Prostate gland (tissue), 2 donors: Measurements from ENCODE around the gene RSAD2. TPM values are rescaled to one million over a fixed set of nuclear protein-coding genes. Genes with fewer than 3 reads are reported as not detected.

Source experiments
- DNase-seq: peaks from one replicate; pipeline ENCODE4 v3.0.0-alpha.2; 2019; ENCODE audit warnings: low spot score
- H3K27ac ChIP-seq, 2 donors: fragments of 200-600 bp; sonication (generic); 2 replicates each; pipeline ENCODE4 v1.5.1; 2017 to 2019
- H3K27me3 ChIP-seq: fragments of 200-600 bp; sonication (generic); replicated peaks from 2 replicates; pipeline ENCODE4 v1.5.1; 2019; ENCODE audit not compliant: insufficient read depth
- H3K36me3 ChIP-seq, 2 donors: fragments of 200-600 bp; sonication (generic); 1 replicate in 1 of 2; 2 replicates in 1 of 2; pipeline versions ENCODE4 v1.5.1 to v1.8.1; 2017 to 2019
- H3K4me1 ChIP-seq: fragments of 200-600 bp; sonication (generic); replicated peaks from 2 replicates; pipeline ENCODE4 v1.5.1; 2019
- H3K4me3 ChIP-seq, 2 donors: fragments of 200-600 bp; sonication (generic); 2 replicates each; pipeline ENCODE4 v1.5.1; 2017 to 2019
- H3K9me3 ChIP-seq: fragments of 200-600 bp; sonication (generic); 2 replicates; pipeline ENCODE4 v1.5.1; 2017
- CTCF ChIP-seq, 4 experiments: fragments of 200-600 bp in 2 of 4; fragments of 450-650 bp in 2 of 4; sonication (generic) in 2 of 4; IDR thresholded peaks; 1 replicate in 3 of 4; 2 replicates in 1 of 4; pipeline ENCODE4 v1.5.1; 2016 to 2019; ENCODE audit warnings: antibody characterized with exemption in 4 of 4, mild to moderate bottlenecking in 2 of 4, moderate library complexity in 2 of 4
- POLR2A ChIP-seq: fragments of 450-650 bp; IDR thresholded peaks from one replicate; pipeline ENCODE4 v1.6.1; 2016; ENCODE audit warnings: antibody characterized with exemption, mild to moderate bottlenecking
- POLR2AphosphoS5 ChIP-seq: sonication (generic); formaldehyde crosslinking; IDR thresholded peaks from one replicate; pipeline ENCODE4 v1.6.1; 2017; ENCODE audit warnings: antibody characterized with exemption
- WGBS: methylation state at CpG from one replicate; pipeline ENCODE4 v1.1.5; 2018; 5-methylcytosine and 5-hydroxymethylcytosine counted together
- intact Hi-C: fragments of 100-400 bp; cut with DNase I; formaldehyde crosslinking; loops from one replicate; pipeline ENCODE4 v1.14.2; 2022
- total RNA-seq, 2 donors: library from RNA; depleted of rRNA; stranded (reverse); fragments of >200 nt; gene quantifications; one replicate each; pipeline ENCODE4 v1.1.0, GENCODE V29; 2016

The RSAD2 gene
- total RNA-seq, 2 donors from 2014 or later = 3.3 to 8.3 TPM

GRCh38 chr2:6915399-6915798, 37.8 kb downstream of the RSAD2 start:
- TF ChIP-seq CTCF (IDR thresholded peaks at IDR 0.05) = no peak
- no peak for TF ChIP-seq POLR2A
- no peak for TF ChIP-seq POLR2AphosphoS5
- Histone ChIP-seq H3K4me1 (no peaks in the 10 kb centered on the region), H3K9me3 (no peaks in the 10 kb centered on the region), H3K27ac (no peak overlapping the region), H3K4me3 (no peak overlapping the region), H3K36me3 (no peaks in the 10 kb centered on the region), H3K27me3 (no peaks in the 10 kb centered on the region)
- intact Hi-C loops = loop anchor here (5.0 kb wide), 1 partner anchor 117 kb away; no protein-coding TSS in a partner anchor
- WGBS = 92% methylated on average over 2 of the region's 2 CpGs
- no peak for DNase-seq

GRCh38 chr2:6916224-6916623, 38.6 kb downstream of the RSAD2 start:
- no peak for TF ChIP-seq POLR2A
- no peak for TF ChIP-seq CTCF (IDR thresholded peaks at IDR 0.05)
- TF ChIP-seq POLR2AphosphoS5 = no peak
- no peak overlapping the region for H3K27ac ChIP-seq
- no peaks in the 10 kb centered on the region for H3K36me3 ChIP-seq
- H3K27me3 ChIP-seq = no peaks in the 10 kb centered on the region
- no peaks in the 10 kb centered on the region for H3K4me1 ChIP-seq
- intact Hi-C loops = loop anchor here (5.0 kb wide), 1 partner anchor 116 kb away; no protein-coding TSS in a partner anchor
- 91% methylated on average over 3 of the region's 3 CpGs for WGBS
- DNase-seq = no peak
- H3K4me3 ChIP-seq = no peak overlapping the region
- no peaks in the 10 kb centered on the region for H3K9me3 ChIP-seq

- intact Hi-C loops = loop anchor here (5.0 kb wide), 1 partner anchor 116 kb away; no protein-coding TSS in a partner anchor
- 52% methylated on average over 8 of the region's 8 CpGs for WGBS
- no peak overlapping the region for H3K27ac ChIP-seq
- TF ChIP-seq POLR2A (no peak), CTCF (IDR thresholded peaks at IDR 0.05) (no peak), POLR2AphosphoS5 (no peak)
- no peaks in the 10 kb centered on the region for H3K4me1 ChIP-seq
- no peaks in the 10 kb centered on the region for H3K9me3 ChIP-seq
- H3K36me3 ChIP-seq = no peaks in the 10 kb centered on the region
- no peaks in the 10 kb centered on the region for H3K27me3 ChIP-seq
- peak overlapping the region in 1 of 2 donors; percentile 73 for H3K4me3 ChIP-seq
- DNase-seq = no peak
These were observed 39.1 kb downstream of the RSAD2 start for GRCh38 chr2:6916736-6917070.

GRCh38 chr2:6917071-6917760, 39.6 kb downstream of the RSAD2 start, which contains the start of gene RNF144A:
Gene RNF144A, plus strand, starts transcription at chr2:6917412. Its CDS starts 79,515 bp downstream, at chr2:6996927.
- 5% methylated on average over 43 of the region's 90 CpGs for WGBS

More at GRCh38 chr2:6917071-6917760, 39.6 kb downstream of the RSAD2 start, which contains the start of gene RNF144A:
- Histone ChIP-seq H3K9me3 (no peaks in the 10 kb centered on the region), H3K4me1 (peaks cover 2% of the 10 kb centered on the region), H3K36me3 (no peaks in the 10 kb centered on the region), H3K27me3 (no peaks in the 10 kb centered on the region), H3K27ac (peak within 1 kb of the TSS; percentile 64 to 67), H3K4me3 (peak within 1 kb of the TSS; percentile 68 to 73)
- TF ChIP-seq POLR2A (peak; percentile 33), POLR2AphosphoS5 (no peak), CTCF (IDR thresholded peaks at IDR 0.05) (peak; percentile 30 to 53 (median 41))
- peak; percentile 35 for DNase-seq
- intact Hi-C loops = loop anchor here (5.0 kb wide), 1 partner anchor 115 kb away; no protein-coding TSS in a partner anchor
